ENCODE results near the gene CCDC86.

- TF ChIP-seq, protein P1, sequence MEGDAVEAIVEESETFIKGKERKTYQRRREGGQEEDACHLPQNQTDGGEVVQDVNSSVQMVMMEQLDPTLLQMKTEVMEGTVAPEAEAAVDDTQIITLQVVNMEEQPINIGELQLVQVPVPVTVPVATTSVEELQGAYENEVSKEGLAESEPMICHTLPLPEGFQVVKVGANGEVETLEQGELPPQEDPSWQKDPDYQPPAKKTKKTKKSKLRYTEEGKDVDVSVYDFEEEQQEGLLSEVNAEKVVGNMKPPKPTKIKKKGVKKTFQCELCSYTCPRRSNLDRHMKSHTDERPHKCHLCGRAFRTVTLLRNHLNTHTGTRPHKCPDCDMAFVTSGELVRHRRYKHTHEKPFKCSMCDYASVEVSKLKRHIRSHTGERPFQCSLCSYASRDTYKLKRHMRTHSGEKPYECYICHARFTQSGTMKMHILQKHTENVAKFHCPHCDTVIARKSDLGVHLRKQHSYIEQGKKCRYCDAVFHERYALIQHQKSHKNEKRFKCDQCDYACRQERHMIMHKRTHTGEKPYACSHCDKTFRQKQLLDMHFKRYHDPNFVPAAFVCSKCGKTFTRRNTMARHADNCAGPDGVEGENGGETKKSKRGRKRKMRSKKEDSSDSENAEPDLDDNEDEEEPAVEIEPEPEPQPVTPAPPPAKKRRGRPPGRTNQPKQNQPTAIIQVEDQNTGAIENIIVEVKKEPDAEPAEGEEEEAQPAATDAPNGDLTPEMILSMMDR (conservative IDR thresholded peaks at IDR 0.05): no peak
- no peak for TF ChIP-seq ZFX (IDR thresholded peaks at IDR 0.05)
Observed at GRCh38 chr11:60848714-60849151, 6.8 kb downstream of the CCDC86 start.
